ENCODE results near the gene CDC42SE2.

DNA sequence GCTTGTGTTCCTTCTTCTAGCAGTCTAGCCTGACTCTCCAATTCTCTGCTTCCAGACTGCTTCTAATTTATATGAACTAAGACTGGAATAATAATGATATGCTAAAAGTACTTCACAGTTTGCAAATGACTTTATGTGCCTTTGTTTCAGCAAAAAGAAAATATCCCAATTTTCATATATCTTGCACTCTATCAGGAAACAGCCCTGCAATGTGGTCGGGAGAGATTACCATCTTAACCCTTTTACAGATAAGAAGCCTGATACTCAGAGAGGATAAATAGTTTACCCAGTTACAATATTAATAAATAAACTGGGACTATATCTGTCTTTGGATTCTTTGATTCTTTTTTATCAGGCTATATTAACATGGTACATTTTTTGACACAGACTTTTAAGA is 126.0 kb downstream of the CDC42SE2 start:
- TF ChIP-seq, protein P1, sequence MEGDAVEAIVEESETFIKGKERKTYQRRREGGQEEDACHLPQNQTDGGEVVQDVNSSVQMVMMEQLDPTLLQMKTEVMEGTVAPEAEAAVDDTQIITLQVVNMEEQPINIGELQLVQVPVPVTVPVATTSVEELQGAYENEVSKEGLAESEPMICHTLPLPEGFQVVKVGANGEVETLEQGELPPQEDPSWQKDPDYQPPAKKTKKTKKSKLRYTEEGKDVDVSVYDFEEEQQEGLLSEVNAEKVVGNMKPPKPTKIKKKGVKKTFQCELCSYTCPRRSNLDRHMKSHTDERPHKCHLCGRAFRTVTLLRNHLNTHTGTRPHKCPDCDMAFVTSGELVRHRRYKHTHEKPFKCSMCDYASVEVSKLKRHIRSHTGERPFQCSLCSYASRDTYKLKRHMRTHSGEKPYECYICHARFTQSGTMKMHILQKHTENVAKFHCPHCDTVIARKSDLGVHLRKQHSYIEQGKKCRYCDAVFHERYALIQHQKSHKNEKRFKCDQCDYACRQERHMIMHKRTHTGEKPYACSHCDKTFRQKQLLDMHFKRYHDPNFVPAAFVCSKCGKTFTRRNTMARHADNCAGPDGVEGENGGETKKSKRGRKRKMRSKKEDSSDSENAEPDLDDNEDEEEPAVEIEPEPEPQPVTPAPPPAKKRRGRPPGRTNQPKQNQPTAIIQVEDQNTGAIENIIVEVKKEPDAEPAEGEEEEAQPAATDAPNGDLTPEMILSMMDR (conservative IDR thresholded peaks at IDR 0.05; ENCODE audit: low read length) = no peak
- TF ChIP-seq EZH2phosphoT487 (IDR thresholded peaks at IDR 0.05; ENCODE audit: borderline replicate concordance, low read depth, low read length) = no peak
